AG04449 (cell line): ENCODE data around the gene VPS13D.

Experiments used
- CTCF ChIA-PET: fragments of 350-600 bp; formaldehyde crosslinking; extraction: SDS; loops from one replicate; lab custom pipeline; 2021; ENCODE audit warnings: antibody characterized with exemption; lab: Yijun Ruan, JAX
- POLR2A ChIA-PET: fragments of 400-600, 350-600 bp; formaldehyde crosslinking; extraction: SDS; loops from one replicate; lab custom pipeline; 2020; ENCODE audit warnings: antibody characterized with exemption, inconsistent platforms; lab: Yijun Ruan, JAX
- DNase-seq: peaks from one replicate; pipeline ENCODE4 v3.0.0-alpha.2; 2010; ENCODE audit warnings: low read depth, low spot score
- H3K4me3 ChIP-seq: 2 replicates; pipeline ENCODE4 v1.5.1; 2011; ENCODE audit warnings: low read depth, mild to moderate bottlenecking, control low read depth, low read length
- TF ChIP-seq, protein P1 (sequence below): IDR thresholded peaks from one replicate; pipeline ENCODE4 v1.5.1; 2011; ENCODE audit warnings: mild to moderate bottlenecking, moderate library complexity, low read length, control low read depth, inconsistent platforms; ENCODE audit not compliant: insufficient read depth; ENCODE audit errors: missing control alignments

VPS13D gene

DNA sequence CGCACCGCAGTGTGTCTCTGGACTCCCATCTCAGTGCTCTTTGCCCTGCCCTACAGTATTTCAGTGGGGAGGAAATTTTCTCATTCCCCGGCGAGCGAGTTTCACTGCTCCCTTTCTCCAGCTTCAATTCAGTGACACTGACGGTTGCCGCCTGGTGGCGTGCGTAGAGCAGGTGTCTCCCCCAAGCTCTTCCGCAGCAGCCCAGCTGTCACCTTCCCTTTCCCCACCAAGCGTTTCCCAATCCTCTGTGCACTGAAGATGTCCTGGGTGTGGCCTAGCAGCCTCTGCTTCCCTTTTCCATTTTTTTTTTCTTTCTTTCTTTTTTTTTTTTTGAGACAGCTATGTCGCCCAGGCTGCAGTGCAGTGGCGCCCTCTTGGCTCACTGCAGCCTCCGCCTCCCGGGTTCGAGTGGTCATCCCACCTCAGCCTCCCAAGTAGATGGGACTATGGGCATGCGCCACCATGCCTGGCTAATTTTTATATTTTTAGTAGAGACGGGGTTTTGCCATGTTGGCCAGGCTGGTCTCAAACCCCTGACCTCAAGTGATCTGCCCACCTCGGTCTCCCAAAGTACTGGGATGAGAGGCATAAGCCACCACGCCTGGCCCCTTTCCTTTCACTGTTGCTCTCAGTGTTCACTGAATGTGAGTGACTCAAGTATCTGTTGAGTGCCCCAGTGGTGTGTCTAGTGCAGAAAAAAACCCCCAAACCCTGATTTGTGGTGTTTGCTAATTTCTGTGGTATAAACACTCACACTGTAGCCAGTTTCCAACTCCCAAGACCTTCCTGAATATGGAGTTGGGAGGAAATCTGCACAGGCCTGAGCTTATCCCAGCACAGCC lies 33.0 kb upstream of the VPS13D start:
- CTCF ChIA-PET = interaction anchor here (0.9 to 21.3 kb wide), 4 partner anchors 11 to 76 kb away, joined by 3 to 730 read pairs (median 5); no protein-coding TSS in a partner anchor
- H3K4me3 ChIP-seq = no peak overlapping the region
- POLR2A ChIA-PET = no interaction called here
- no peak for DNase-seq
- TF ChIP-seq, protein P1, sequence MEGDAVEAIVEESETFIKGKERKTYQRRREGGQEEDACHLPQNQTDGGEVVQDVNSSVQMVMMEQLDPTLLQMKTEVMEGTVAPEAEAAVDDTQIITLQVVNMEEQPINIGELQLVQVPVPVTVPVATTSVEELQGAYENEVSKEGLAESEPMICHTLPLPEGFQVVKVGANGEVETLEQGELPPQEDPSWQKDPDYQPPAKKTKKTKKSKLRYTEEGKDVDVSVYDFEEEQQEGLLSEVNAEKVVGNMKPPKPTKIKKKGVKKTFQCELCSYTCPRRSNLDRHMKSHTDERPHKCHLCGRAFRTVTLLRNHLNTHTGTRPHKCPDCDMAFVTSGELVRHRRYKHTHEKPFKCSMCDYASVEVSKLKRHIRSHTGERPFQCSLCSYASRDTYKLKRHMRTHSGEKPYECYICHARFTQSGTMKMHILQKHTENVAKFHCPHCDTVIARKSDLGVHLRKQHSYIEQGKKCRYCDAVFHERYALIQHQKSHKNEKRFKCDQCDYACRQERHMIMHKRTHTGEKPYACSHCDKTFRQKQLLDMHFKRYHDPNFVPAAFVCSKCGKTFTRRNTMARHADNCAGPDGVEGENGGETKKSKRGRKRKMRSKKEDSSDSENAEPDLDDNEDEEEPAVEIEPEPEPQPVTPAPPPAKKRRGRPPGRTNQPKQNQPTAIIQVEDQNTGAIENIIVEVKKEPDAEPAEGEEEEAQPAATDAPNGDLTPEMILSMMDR = no peak

DNA sequence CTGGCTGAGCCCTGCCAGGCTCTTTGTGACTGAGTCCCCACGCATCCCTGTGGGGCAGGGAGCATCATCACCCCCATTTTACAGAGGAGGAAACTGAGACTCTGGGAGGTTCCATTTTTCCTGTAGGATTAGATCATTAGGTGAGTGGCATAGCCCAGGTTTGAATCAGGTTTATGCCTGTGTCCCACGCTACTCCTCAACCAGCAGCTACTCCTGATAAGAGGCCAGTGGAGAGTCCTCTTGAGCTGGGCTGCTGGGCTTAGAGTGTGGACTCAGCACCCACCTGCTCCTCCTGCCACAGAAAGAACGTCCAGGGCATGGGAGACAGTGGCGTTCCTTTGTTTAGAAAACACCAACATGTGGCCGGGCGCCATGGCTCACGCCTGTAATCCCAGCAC lies 32.3 kb upstream of the VPS13D start:
- no peak overlapping the region for H3K4me3 ChIP-seq
- DNase-seq = no peak
- ChIA-PET POLR2A (no interaction called here), CTCF (interaction anchor here (1.3 to 21.3 kb wide), 2 partner anchors 12 to 77 kb away, joined by 6 to 730 read pairs; no protein-coding TSS in a partner anchor)
- TF ChIP-seq, protein P1 = no peak

DNA sequence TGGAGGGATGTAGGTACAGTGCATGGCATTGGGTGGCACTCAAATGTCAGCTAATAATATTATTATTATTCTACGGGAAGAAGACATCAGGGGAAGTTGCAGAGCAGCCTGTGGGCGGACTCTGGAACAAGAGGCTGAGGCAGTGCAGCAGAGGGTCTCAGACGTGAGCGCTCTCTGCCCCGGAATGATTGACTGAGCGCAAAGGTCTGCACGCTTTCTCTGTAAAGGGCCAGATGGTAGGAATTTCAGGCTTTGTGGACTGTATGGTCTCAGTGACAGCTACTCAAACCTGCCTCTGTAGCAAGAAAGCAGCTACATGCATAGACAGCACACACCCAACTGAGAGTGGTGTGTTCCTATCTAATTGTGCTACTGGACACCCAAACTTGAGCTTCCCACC lies 29.6 kb upstream of the VPS13D start:
- TF ChIP-seq, protein P1 = no peak
- ChIA-PET CTCF (interaction anchor here (1.7 to 21.3 kb wide), 2 partner anchors 9 to 80 kb away, joined by 11 to 730 read pairs; no protein-coding TSS in a partner anchor), POLR2A (interaction anchor here (0.6 kb wide), 1 partner anchor 292 kb away, joined by 3 read pairs; no protein-coding TSS in a partner anchor)
- no peak overlapping the region for H3K4me3 ChIP-seq
- DNase-seq = no peak

DNA sequence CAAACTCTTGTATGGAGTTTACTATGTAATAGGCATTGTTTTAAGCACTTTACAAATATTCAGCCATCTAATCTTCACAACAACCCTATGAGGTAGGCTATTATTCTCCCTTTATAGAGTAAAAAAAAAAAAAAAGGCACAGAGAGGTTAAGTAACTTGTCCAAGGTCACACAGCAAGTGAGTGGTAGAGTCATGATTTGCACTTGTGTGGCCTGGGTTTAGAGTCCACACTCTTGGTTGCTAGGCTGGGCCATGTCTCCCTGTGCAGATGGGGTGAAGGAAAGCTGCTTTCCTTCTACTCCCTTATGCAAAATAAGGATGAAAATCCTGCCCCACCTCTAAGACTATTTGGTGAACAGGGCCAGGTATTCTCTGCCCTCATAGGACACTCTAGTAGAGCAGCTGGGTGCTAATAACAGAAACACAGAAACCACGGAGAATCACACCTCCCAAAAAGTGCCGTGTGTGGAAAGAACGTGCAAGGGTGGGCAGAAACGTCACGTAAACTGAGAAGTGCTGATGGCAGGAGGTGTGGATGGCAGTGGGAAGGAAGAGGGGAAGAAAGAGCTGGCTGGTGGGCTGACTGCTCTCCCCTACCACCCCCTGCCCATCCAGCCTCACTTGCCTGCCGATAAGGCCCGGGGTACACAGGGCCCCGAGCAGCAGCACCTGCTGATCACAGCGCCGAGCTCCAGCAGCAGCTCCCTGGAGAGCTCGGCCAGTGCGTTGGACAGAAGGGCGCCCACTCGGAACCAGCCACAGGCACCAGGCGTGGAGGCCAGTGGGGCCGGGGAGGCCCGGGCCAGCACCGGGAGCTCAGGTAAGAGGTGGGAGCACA lies 28.3 kb upstream of the VPS13D start:
- H3K4me3 ChIP-seq = no peak overlapping the region
- ChIA-PET POLR2A (no interaction called here), CTCF (interaction anchor here (0.9 to 21.3 kb wide), 3 partner anchors 9 to 90 kb away, joined by 3 to 730 read pairs (median 5); no protein-coding TSS in a partner anchor)
- TF ChIP-seq, protein P1 = no peak
- no peak for DNase-seq

DNA sequence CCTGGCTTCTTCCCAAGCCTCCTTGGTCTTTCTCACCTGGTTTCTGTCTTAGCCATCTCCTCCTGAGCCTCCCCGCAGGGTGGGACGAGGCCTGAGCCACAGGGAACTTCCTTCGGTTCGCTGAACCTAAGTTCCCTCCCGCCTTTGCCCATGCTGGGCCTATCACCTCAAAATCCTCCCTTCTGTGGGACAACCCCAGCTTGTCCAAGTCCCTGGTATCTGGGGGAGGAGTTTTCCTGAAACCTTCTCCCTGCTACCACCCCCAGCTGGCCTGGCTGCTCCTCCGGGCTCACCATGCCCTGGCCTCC lies 27.7 kb upstream of the VPS13D start:
- ChIA-PET POLR2A (no interaction called here), CTCF (interaction anchor here (0.9 to 21.3 kb wide), 3 partner anchors 9 to 91 kb away, joined by 3 to 730 read pairs (median 5); no protein-coding TSS in a partner anchor)
- no peak overlapping the region for H3K4me3 ChIP-seq
- TF ChIP-seq, protein P1 = no peak
- DNase-seq = no peak
